ENCODE results near the gene ARV1.
"Not testable (repeated sequence)": the region's sequence is repeated elsewhere in the genome, so short reads cannot be mapped to it uniquely, and the experiment has no call there.

Gene ARV1

GRCh38 chr1:231041719-231042261 lies 62.9 kb downstream of the ARV1 start:
- no peak for DNase-seq (ENCODE audit: low read depth in 2 of 2)

DNA sequence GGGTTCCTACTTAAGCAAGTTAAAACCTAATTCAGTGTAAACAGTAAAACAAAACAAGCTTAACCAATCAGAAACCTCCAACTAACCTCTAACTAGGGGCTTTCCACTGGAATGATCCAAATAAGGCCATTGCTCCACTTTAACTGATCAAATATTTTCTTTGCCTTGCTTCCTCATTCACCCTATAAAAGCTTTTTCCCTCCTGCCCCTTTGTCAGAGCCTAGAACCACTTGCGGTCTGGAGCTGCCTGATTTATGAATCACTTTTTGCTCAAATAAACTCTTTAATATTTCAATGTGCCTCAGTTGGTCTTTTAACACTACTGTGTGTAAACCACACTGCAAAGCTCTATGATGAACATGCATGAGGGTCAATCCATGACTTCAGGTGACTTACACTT lies 65.7 kb downstream of the ARV1 start:
- no peak for DNase-seq (ENCODE audit: low read depth in 2 of 2)

DNA sequence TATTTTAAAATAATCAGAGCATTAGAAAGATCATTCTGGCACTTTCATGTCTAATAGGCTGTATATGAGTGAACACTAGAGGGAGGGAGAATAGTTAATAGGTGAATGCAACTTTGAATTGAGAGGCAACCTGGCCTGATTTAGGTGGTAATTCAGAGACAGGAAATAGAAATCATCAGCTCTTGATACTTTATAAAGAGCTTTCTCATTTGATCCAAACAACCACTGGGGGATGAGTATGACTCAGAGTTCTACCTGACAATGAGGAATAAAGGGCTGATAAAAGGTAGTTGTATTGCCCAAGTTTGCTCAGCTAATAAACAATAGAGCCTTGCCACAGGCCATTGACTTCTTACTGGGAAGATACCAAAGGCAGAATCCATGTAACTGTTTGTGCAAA lies 66.4 kb downstream of the ARV1 start:
- no peak for DNase-seq (ENCODE audit: low read depth in 2 of 2)

- DNase-seq (ENCODE audit: low read depth in 2 of 2), result not testable (repeated sequence)
Measured at GRCh38 chr1:231045921-231046729, 67.2 kb downstream of the ARV1 start.

- no peak for DNase-seq (ENCODE audit: low read depth in 2 of 2)
Measured at GRCh38 chr1:231046730-231047395, 68.0 kb downstream of the ARV1 start.

DNA sequence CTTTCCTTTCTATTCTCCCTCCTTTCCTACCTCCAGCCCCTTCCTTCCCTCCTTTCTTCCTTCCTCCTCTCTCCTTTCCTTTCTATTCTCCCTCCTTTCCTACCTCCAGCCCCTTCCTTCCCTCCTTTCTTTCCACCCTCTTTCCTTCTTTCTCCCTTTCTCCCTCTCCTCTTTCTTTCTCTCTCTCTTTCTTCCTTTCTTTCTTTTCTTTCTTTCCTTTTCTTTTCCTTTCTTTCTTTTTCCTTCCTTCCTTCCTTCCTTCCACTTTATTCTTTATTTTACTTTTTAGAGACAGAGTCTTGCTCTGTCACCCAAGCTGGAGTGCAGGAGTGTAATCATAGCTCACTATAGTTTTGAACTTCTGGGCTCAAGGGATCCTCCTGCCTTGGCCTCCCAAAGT lies 68.6 kb downstream of the ARV1 start:
- DNase-seq (ENCODE audit: low read depth in 2 of 2), result not testable (repeated sequence)

DNA sequence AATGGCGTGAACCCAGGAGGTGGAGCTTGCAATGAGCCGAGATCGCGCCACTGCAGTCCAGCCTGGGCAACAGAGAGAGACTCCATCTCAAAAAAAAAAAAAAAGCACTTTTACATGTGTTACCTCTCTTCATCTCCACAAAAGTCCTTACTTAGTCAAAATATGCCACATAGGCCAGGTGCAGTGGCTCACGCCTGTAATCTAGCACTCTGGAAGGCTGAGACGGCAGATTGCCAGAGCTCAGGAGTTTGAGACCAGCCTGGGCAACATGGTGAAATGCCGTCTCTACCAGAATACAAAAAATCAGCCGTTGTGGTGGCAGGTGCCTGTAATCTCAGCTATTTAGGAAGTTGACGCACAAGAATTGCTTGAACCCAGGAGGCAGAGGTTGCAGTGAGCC lies 69.5 kb downstream of the ARV1 start:
- not testable (repeated sequence) for DNase-seq (ENCODE audit: low read depth in 2 of 2)

DNA sequence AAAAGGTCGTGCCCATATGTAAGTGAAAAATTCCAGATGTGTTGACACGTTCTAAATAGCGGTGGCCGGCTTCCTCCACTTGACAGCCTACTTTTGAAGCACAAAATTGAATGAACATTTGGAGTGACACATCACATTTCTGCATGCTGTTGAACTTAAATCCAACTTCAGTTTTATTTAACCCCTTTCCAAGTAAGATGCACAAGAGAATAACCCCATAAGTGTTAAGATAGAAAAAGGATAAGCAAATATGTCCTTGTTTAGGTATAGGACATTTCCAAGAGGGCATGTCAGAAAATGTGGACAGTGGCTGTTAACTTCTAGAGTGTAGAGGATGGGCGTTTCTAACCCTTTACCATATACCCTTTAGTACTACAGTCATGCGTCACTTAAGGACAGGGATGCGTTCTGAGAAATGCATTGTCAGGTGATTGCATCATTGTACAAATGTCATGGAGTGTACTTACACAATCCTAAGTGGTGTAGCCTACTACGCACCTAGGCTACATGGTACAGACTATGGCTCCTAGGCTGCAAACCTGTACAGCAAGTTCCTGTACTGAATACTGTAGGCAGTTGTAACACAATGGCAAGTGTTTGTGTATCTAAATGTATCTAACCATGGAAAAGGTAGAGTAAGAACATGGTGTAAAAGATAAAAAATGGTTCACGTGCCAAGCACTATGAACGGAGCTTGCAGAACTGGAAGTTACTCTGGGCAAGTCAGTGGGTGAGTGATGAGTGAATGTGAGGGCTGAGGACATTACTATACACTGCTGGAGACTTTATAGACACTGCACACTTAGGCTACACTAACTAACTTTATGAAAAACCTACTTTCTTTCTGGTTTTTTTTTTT lies 70.5 kb downstream of the ARV1 start:
- DNase-seq (ENCODE audit: low read depth in 2 of 2), result no peak
